Heart left ventricle (tissue), 16 donors: Measurements from ENCODE around the gene CD80. TPM values are rescaled to one million over a fixed set of nuclear protein-coding genes. Genes with fewer than 3 reads are reported as not detected.

Source experiments
- ATAC-seq, 4 donors: fragments of 200-7000 bp; cut with Tn5 transposase; one replicate each; pipeline ENCODE4 v1.9.1; 2020 to 2022; ENCODE audit warnings: moderate library complexity in 4 of 4, mild to moderate bottlenecking in 3 of 4, moderate number of reproducible peaks in 1 of 4
- DNase-seq, 5 donors: peaks; one replicate each; pipeline ENCODE4 v3.0.0-alpha.2; 2020
- H3K27ac ChIP-seq, 12 donors: fragments of 200-600 bp; sonication (generic) in 4 of 12; one replicate each; pipeline versions ENCODE4 v1.5.0 to v1.8.0; 2016 to 2022; ENCODE audit warnings: mild to moderate bottlenecking in 2 of 12
- H3K27me3 ChIP-seq, 9 donors: fragments of 200-600 bp; sonication (generic) in 2 of 9; one replicate each; pipeline versions ENCODE4 v1.5.1 to v1.8.0; 2016 to 2022; ENCODE audit warnings: mild to moderate bottlenecking in 3 of 9
- H3K36me3 ChIP-seq, 9 donors: fragments of 200-600 bp; sonication (generic) in 2 of 9; one replicate each; pipeline versions ENCODE4 v1.5.0 to v1.8.0; 2018 to 2022; ENCODE audit warnings: mild to moderate bottlenecking in 2 of 9
- H3K4me1 ChIP-seq, 12 donors: fragments of 200-600 bp; sonication (generic) in 4 of 12; one replicate each; pipeline versions ENCODE4 v1.5.0 to v1.8.0; 2016 to 2022; ENCODE audit warnings: mild to moderate bottlenecking in 3 of 12
- H3K4me3 ChIP-seq, 12 donors: fragments of 200-600 bp; sonication (generic) in 4 of 12; one replicate each; pipeline versions ENCODE4 v1.5.0 to v1.8.0; 2017 to 2022; ENCODE audit warnings: mild to moderate bottlenecking in 9 of 12, moderate library complexity in 4 of 12
- H3K9me3 ChIP-seq, 12 donors: fragments of 200-600 bp; sonication (generic) in 4 of 12; one replicate each; pipeline versions ENCODE4 v1.5.0 to v1.8.0; 2016 to 2022; ENCODE audit warnings: mild to moderate bottlenecking in 1 of 12
- CTCF ChIP-seq, 12 donors: fragments of 200-600 bp; sonication (generic) in 4 of 12; IDR thresholded peaks; one replicate each; pipeline versions ENCODE4 v1.5.0 to v1.8.0; 2018 to 2022; ENCODE audit warnings: antibody characterized with exemption in 12 of 12, mild to moderate bottlenecking in 5 of 12
- POLR2A ChIP-seq, 2 donors: fragments of 450-650 bp; IDR thresholded peaks; one replicate each; pipeline ENCODE4 v1.6.1; 2017; ENCODE audit warnings: antibody characterized with exemption in 2 of 2, mild to moderate bottlenecking in 2 of 2, moderate library complexity in 2 of 2
- WGBS, 4 donors: extraction: QIAGEN DNeasy Blood & Tissue Kit in 2 of 4; methylation state at CpG; one replicate each; pipeline versions ENCODE4 v1.1.5 to v1.1.7; 2013 to 2018; 5-methylcytosine and 5-hydroxymethylcytosine counted together
- intact Hi-C, 10 donors: fragments of 100-400 bp; cut with DNase I; formaldehyde crosslinking; loops; one replicate each; pipeline versions ENCODE4 v1.11.1 to v1.14.2; 2022
- polyA plus RNA-seq, 2 donors: library from polyadenylated mRNA; stranded (reverse); fragments of 200-250 nt; gene quantifications; one replicate each; pipeline ENCODE4 v1.2.3, GENCODE V29; 2013
- total RNA-seq, 9 donors: library from RNA; depleted of rRNA in 2 of 9; stranded (reverse); fragments of >200 nt in 2 of 9; fragmentation: NEBNext Ultra II Directional in 3 of 9; extraction: Animal tissue kit (Norgen Biotek cat#: 25700) in 3 of 9; gene quantifications; one replicate each; pipeline versions ENCODE4 v1.1.0 to v1.2.4, GENCODE V29; 2016 to 2023
- donor health status: ischemic (EF 13 %, LVEDD 7.1; RV severe dilation, severe dysfunction).
- donor health status: healthy with polysubstance abuse.
- donor health status: DM: no; HTN: yes; CAD: no.
- donor health status: DM: no; HTN: no; CAD: no.
- donor health status: ischemic (EF 25% LVEDD 6.9; RV normal size, moderate dysfunction).
- donor health status: ischemic (EF 25% LVEDD 5.7; RV mildly dilated, moderate dysfunction).
- donor health status: healthy.
- donor health status: DM: yes; HTN: yes; CAD: no.
- donor health status: ischemic (EF 35%, LVEDD 5.7; RV mildly dilated, moderate dysfunction).
- donor health status: nonischemic (EF 11% LVEDD 7.7; RV severe dilation, severe dysfunction).
- donor health status: DM: yes; HTN: yes; CAD: no.
- donor health status: PGD.
- donor health status: ischemic (EF 29% LVEDD 5.4; RV normal size, mild dysfunction).
- donor health status: nonischemic (EF 23%, LVEDD 6.1; RV moderate dilation, normal function).

Gene CD80
- total and polyA plus RNA-seq, 11 donors = 0.12 to 4.4 (median 0.37) TPM; not detected in 3

- 94 to 95% (median 95%) methylated on average over 9 of the region's 9 CpGs for WGBS, 4 donors
- DNase-seq = no peak
- Histone ChIP-seq H3K27ac (peak overlapping the region in 1 of 12 donors; percentile 88), H3K4me1 (peaks cover 0 to 46% (median 6%) of the 10 kb centered on the region in 12 donors), H3K4me3 (peak overlapping the region in 1 of 12 donors; percentile 45), H3K36me3 (no peaks in the 10 kb centered on the region), H3K9me3 (no peaks in the 10 kb centered on the region), H3K27me3 (no peaks in the 10 kb centered on the region)
- ATAC-seq = no peak
- intact Hi-C loops = no loop called here
- TF ChIP-seq POLR2A (IDR thresholded peaks at IDR 0.05) (no peak), CTCF (IDR thresholded peaks at IDR 0.05) (no peak)
These were observed 642 bp downstream of the CD80 start for GRCh38 chr3:119558626-119559317.

GRCh38 chr3:119557877-119558269, 1.5 kb downstream of the CD80 start:
- DNase-seq (no peak), ATAC-seq (no peak)
- Histone ChIP-seq H3K9me3 (no peaks in the 10 kb centered on the region), H3K27me3 (no peaks in the 10 kb centered on the region), H3K27ac (no peak overlapping the region), H3K4me1 (peaks cover 0 to 46% (median 6%) of the 10 kb centered on the region in 12 donors), H3K4me3 (peak overlapping the region in 1 of 12 donors; percentile 45), H3K36me3 (no peaks in the 10 kb centered on the region)
- no peak for TF ChIP-seq CTCF (IDR thresholded peaks at IDR 0.05)
- no peak for TF ChIP-seq POLR2A (IDR thresholded peaks at IDR 0.05)
- intact Hi-C loops = no loop called here
- WGBS, 4 donors = 80 to 84% (median 82%) methylated on average over 3 of the region's 3 CpGs

- Histone ChIP-seq H3K9me3 (no peaks in the 10 kb centered on the region), H3K27me3 (no peaks in the 10 kb centered on the region), H3K4me1 (peaks cover 0 to 41% (median 2%) of the 10 kb centered on the region in 12 donors), H3K4me3 (no peak overlapping the region), H3K27ac (no peak overlapping the region), H3K36me3 (no peaks in the 10 kb centered on the region)
- intact Hi-C loops = no loop called here
- 92 to 95% (median 93%) methylated on average over 7 of the region's 7 CpGs for WGBS, 4 donors
- no peak for ATAC-seq
- TF ChIP-seq CTCF (IDR thresholded peaks at IDR 0.05) (no peak), POLR2A (IDR thresholded peaks at IDR 0.05) (no peak)
- no peak for DNase-seq
These were observed 2.1 kb downstream of the CD80 start for GRCh38 chr3:119557192-119557876.

- intact Hi-C loops = no loop called here
- ATAC-seq (no peak), DNase-seq (no peak)
- Histone ChIP-seq H3K9me3 (no peaks in the 10 kb centered on the region), H3K27ac (peak overlapping the region in 1 of 12 donors; percentile 55), H3K36me3 (no peaks in the 10 kb centered on the region), H3K27me3 (no peaks in the 10 kb centered on the region), H3K4me3 (no peak overlapping the region), H3K4me1 (peaks cover 0 to 35% (median 0%) of the 10 kb centered on the region in 12 donors)
- TF ChIP-seq CTCF (IDR thresholded peaks at IDR 0.05) (no peak), POLR2A (IDR thresholded peaks at IDR 0.05) (no peak)
- 66 to 98% (median 86%) methylated on average over 1 of the region's 1 CpG; no CpG with 5 or more reads in 1 of the 4 donors for WGBS, 4 donors
These were observed 3.5 kb downstream of the CD80 start for GRCh38 chr3:119555929-119556328.
